ENCODE measurements around the gene SMIM7. TPM values are rescaled to one million over a fixed set of nuclear protein-coding genes. Genes with fewer than 3 reads are reported as not detected.

The SMIM7 gene
- total RNA-seq: 74.8 to 80.9 TPM (median 80.2 TPM) in 3 replicates

GRCh38 chr19:16659832-16660708 lies at the start of gene SMIM7:
Gene SMIM7, minus strand, starts transcription at chr19:16660144. Its CDS starts 34 bp downstream, at chr19:16660110.
- Mint-ChIP-seq H3K9me3 (no peaks in the 10 kb centered on the region), H3K4me1 (peaks cover 16% of the 10 kb centered on the region), H3K27ac (peak within 1 kb of the TSS; percentile 99), H3K4me3 (peak within 1 kb of the TSS; percentile 99), H3K27me3 (ENCODE audit: low read depth) (no peaks in the 10 kb centered on the region), H3K36me3 (peaks cover 13% of the 10 kb centered on the region)
- peak; percentile 92 to 95 for DNase-seq (ENCODE audit: low spot score in 2 of 2, unreplicated experiment in 2 of 2)
- TF ChIP-seq, protein P1, sequence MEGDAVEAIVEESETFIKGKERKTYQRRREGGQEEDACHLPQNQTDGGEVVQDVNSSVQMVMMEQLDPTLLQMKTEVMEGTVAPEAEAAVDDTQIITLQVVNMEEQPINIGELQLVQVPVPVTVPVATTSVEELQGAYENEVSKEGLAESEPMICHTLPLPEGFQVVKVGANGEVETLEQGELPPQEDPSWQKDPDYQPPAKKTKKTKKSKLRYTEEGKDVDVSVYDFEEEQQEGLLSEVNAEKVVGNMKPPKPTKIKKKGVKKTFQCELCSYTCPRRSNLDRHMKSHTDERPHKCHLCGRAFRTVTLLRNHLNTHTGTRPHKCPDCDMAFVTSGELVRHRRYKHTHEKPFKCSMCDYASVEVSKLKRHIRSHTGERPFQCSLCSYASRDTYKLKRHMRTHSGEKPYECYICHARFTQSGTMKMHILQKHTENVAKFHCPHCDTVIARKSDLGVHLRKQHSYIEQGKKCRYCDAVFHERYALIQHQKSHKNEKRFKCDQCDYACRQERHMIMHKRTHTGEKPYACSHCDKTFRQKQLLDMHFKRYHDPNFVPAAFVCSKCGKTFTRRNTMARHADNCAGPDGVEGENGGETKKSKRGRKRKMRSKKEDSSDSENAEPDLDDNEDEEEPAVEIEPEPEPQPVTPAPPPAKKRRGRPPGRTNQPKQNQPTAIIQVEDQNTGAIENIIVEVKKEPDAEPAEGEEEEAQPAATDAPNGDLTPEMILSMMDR (IDR thresholded peaks at IDR 0.05; ENCODE audit: unreplicated experiment): no peak

DNA sequence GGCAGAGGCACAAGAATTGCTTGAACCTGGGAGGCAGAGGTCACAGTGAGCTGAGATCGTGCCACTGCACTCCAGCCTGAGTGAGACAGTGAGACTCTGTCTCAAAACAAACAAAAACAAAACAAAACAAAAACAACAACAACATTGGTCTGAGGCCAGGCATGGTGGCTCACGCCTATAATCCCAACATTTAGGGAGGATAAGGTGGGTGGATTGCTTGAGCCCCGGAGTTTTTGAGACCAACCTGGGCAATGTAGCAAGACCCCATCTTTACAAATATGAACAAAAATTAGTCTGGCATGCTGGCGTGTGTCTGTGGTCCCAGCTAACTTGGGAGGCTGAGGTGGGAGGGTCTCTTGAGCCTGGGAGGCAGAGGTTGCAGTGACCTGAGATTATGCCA lies 43.7 kb upstream of the SMIM7 start:
- no peak for DNase-seq (ENCODE audit: low spot score in 2 of 2, unreplicated experiment in 2 of 2)
- Mint-ChIP-seq H3K36me3 (no peaks in the 10 kb centered on the region), H3K4me1 (no peaks in the 10 kb centered on the region), H3K9me3 (no peaks in the 10 kb centered on the region), H3K27ac (no peak overlapping the region), H3K27me3 (ENCODE audit: low read depth) (peaks cover 14% of the 10 kb centered on the region), H3K4me3 (no peak overlapping the region)
- TF ChIP-seq, protein P1 (IDR thresholded peaks at IDR 0.05; ENCODE audit: unreplicated experiment): no peak

GRCh38 chr19:16702123-16702522 lies 42.2 kb upstream of the SMIM7 start:
- no peaks in the 10 kb centered on the region for H3K4me1 Mint-ChIP-seq
- H3K9me3 Mint-ChIP-seq: no peaks in the 10 kb centered on the region
- H3K27me3 Mint-ChIP-seq (ENCODE audit: low read depth): peaks cover 12% of the 10 kb centered on the region
- H3K36me3 Mint-ChIP-seq: no peaks in the 10 kb centered on the region
- H3K27ac Mint-ChIP-seq: no peak overlapping the region
- TF ChIP-seq, protein P1 (IDR thresholded peaks at IDR 0.05; ENCODE audit: unreplicated experiment): no peak
- H3K4me3 Mint-ChIP-seq: no peak overlapping the region
- no peak for DNase-seq (ENCODE audit: low spot score in 2 of 2, unreplicated experiment in 2 of 2)

GRCh38 chr19:16698914-16699313 lies 39.0 kb upstream of the SMIM7 start:
- Mint-ChIP-seq H3K27me3 (ENCODE audit: low read depth) (peaks cover 9% of the 10 kb centered on the region), H3K9me3 (peaks cover 4% of the 10 kb centered on the region), H3K27ac (no peak overlapping the region), H3K4me3 (no peak overlapping the region), H3K4me1 (no peaks in the 10 kb centered on the region), H3K36me3 (no peaks in the 10 kb centered on the region)
- TF ChIP-seq, protein P1 (IDR thresholded peaks at IDR 0.05; ENCODE audit: unreplicated experiment): no peak
- DNase-seq (ENCODE audit: low spot score in 2 of 2, unreplicated experiment in 2 of 2): no peak

- Mint-ChIP-seq H3K36me3 (no peaks in the 10 kb centered on the region), H3K27me3 (ENCODE audit: low read depth) (no peaks in the 10 kb centered on the region), H3K4me3 (no peak overlapping the region)
Measured at GRCh38 chr19:16688084-16688483, 28.1 kb upstream of the SMIM7 start.

More at GRCh38 chr19:16688084-16688483, 28.1 kb upstream of the SMIM7 start:
- Mint-ChIP-seq H3K4me1 (no peaks in the 10 kb centered on the region), H3K27ac (no peak overlapping the region), H3K9me3 (peaks cover 4% of the 10 kb centered on the region)
- TF ChIP-seq, protein P1 (IDR thresholded peaks at IDR 0.05; ENCODE audit: unreplicated experiment): no peak
- DNase-seq (ENCODE audit: low spot score in 2 of 2, unreplicated experiment in 2 of 2): no peak
